Stimulated activated CD4-positive, alpha-beta T cell treated with anti-CD3 and anti-CD28 coated beads, Interleukin-4, amount 100 ng/mL, for 4 hours (primary cell): Measurements from ENCODE around the gene CRYZ.
"Not testable (repeated sequence)": the region's sequence is repeated elsewhere in the genome, so short reads cannot be mapped to it uniquely, and the experiment has no call there.

Experiments used
- DNase-seq, 2 experiments: peaks; one replicate each; pipeline ENCODE4 v3.0.0-alpha.2; 2020

Gene CRYZ

DNA sequence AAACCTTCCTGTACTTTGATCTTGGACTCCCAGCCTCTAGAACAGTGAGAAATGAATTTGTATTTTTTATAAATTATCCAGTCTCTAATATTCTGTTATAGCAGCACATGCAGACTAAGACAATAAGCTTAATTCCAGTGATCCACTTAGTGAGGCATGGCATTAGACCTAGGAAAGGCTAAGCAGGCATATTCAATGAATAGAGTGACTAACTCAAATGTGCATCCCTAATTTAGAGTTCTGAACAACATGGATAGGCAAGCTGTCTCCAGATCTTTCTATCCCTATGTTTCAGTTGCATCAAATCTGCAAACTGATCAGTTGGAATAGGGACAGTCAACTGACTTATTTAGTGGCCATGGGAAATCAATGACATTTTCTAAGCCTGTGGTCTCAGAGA lies 54.9 kb downstream of the CRYZ start:
- DNase-seq: no peak

DNA sequence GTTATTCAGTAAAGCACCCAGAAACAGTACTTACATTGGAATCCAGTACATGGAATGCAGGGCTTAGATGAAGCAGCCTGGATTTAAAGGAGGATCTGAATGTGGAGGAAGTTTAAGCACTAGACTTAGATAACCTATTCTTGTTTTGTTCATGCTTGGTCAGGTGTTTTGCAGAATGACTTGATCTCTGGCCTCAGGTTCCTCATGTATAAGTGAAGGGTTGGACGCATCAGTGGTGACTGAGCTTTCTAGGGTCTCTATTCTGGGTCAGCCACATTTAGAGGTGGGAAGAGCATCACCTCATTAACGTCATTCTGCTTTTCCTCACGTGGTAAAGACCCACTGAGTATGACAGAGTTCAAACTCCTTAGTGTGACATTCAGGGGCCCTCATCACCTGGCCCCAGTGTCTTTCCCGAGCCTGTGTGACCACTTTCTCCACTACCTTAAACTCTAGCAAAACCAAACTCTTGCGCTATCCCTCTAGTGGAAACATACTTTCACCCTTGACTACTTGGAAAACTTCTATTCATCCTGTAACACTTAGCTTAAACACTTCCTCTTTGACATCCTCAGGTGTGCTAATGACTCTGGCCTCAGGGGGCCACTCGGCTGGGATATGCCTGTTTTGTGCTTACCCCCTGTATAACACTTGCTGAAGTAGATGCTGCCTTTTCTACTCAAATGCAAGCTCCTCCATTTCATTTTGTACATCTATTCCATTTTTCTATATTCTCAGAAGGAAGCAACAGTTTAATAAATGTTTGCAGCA lies 58.4 kb downstream of the CRYZ start:
- no peak for DNase-seq

DNA sequence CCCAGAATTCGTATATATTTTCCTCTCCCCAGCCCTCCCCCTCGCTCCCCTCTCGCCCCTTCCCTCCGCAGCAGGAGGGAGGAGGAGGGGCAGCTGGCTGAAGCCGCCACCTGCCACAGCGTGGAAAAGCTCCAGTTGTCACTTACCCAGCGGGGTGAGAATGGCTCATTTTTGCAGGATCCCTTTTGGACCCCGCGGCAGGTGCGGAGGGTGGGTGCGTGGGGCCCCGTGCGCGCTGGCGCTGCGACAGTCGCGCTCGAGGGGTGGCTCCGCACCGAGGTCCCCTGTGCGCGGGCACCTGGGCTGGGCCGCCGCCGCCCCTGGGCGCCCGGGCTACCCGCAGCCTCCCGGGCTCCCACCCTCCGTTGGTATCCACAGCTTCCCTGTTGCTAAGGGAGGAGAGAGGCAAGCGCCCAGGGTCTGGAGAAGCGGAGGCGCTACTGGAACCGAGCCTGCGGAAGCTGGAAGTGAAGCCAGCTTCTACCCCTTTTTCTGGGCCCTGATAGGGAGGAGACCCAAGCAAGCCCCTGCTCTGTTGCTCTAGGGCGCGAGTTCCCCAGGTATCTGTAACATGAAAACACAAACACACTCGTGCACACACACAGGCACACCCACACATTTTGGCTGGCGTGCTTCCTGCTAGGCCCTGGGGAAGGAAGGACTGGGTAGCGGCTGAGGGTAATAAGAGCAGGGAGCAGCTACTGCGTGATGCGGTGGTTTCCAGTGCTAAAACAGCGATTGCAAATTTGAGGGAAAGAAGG lies 59.3 kb downstream of the CRYZ start, which contains the start of gene ERICH3:
Gene ERICH3, minus strand, starts transcription at position 442 of the 761 bp plus-strand sequence. Its CDS starts 273 bp downstream, at position 169.
- DNase-seq: no peak

DNA sequence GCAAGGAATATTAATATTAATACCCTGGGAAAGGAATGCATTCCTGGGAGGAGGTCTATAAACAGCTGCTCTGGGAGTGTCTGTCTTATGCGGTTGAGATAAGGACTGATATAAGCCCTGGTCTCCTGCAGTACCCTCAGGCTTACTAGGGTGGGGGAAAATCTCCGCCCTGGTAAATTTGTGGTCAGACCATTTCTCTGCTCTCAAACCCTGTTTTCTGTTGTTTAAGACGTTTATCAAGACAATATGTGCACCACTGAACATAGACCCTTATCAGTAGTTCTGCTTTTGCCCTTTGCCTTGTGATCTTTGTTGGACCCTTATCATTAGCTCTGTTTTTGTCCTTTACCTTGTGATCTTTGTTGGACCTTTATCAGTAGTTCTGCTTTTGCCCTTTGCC lies 62.0 kb downstream of the CRYZ start:
- not testable (repeated sequence) for DNase-seq
